GM18873 (cell line): ENCODE measurements around the gene NPC1.

Source experiments
- ATAC-seq: cut with Tn5 transposase; IDR thresholded peaks from one replicate; pipeline ENCODE4 v1.9.1; 2021; ENCODE audit warnings: mild to moderate bottlenecking, moderate library complexity, moderate number of reproducible peaks; ENCODE audit not compliant: unreplicated experiment, low FRiP score

NPC1 gene

DNA sequence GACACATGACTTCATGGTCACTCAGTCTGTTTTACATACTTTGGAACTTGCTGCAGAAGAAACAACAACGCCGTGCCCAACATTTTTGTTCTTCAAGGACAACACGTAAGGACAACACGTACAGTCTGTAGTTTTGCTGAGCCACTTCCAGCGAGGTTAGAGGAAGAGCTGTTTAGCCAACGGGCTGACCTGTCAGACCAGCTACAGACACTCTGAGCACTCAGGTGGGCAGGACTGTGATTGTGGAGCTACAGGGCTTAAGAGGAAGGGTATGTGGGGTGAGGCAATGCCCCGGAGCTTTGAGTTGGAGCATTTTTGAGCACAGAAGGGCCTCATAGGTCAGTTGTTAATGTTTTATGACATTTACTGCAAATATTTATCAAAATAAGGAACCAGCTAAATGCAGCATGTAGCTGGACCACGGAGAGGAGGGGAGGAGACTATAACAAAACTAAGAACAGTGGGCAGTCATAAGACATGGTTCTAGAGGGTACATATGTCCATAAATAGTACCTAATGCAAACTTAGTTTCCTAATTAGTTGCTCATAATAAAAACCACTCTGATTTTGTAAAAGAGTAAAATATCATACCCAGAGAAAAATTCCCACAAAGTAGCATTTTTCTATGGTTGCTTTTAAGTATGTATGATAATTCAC, 26.3 kb upstream of the NPC1 start:
- ATAC-seq: no peak

DNA sequence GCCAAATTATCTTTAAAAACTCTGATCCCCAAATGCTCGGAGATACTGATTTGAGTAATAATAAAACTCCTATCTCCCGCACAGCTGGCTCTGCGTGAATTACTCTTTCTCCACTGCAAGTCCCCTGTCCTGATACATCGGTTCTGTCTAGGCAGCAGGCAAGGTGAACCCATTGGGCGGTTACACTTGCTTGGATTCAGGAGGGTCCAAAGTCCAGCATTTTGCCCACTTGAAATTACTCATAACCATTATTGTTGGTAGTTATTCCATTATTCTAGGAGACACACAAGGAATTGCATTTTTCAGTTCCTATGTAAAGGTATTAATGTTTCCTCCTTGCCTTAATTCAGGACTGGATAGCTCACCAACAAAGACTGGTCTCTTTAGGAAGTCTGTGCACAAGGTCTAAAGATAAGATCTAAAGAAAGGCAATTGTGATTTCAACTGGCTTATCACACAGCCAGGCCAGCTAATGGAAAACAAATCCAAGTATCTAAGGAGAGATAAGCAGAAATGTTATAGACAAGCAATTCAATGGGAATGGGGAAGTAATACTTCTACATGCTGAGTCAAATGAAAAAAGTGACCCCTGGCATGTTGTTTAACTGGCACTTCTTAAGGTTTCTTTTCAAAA, 23.2 kb upstream of the NPC1 start:
- no peak for ATAC-seq

DNA sequence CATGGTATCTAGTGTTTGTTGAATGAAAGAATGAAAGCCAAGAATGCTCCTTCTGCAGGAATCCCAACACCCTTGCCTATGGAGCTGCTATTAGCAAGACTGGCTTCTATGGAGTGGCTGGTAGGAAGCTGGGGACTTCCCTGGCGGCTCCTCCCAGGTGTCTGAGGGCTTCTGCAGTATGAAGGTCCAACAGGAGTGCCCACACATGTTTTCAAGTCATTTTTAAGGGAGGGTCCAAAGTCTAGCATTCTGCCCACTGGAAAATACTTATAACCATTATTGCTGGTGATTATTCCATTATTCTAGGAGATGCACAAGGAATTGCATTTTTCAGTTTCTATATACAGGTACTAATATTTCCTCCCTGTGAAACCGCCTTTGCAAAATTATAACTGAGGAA, 21.9 kb upstream of the NPC1 start:
- no peak for ATAC-seq

DNA sequence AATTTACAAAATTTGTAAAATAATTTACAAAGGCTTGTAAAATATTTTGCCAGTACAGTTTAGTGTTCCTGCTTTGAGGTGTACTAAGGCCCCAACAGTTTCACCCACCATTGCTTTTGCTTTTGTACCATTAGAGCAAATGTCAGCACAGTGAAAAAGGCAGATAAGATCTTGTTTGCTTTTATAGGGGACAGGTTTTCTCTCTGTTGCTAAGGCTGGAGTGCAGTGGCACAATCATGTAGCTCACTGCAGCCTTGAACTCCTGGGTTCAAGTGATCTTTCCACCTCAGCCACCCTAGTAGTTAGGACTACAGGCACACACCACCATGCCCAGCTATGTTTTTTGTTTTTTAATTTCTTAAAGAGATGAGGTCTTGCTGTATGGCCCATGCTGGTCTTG, 19.6 kb upstream of the NPC1 start:
- ATAC-seq: no peak

DNA sequence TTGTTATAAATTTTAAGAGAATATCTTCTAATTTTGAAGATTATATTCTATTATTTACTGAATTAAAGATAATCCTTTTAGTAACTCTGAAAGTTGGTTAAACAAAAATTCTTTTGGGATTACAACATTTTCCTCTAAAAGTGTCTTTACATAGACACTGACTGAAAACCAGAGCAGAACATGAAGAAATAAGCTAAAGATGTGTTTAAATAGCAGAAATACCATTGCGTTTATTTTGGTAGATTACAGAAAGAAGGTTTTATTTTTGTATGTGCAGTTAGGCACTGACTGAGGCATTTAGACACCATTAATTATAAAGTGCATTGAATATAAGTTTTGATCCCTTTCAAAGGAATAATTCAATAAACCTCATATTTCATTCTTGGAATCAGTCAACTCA, 13.5 kb upstream of the NPC1 start:
- no peak for ATAC-seq

DNA sequence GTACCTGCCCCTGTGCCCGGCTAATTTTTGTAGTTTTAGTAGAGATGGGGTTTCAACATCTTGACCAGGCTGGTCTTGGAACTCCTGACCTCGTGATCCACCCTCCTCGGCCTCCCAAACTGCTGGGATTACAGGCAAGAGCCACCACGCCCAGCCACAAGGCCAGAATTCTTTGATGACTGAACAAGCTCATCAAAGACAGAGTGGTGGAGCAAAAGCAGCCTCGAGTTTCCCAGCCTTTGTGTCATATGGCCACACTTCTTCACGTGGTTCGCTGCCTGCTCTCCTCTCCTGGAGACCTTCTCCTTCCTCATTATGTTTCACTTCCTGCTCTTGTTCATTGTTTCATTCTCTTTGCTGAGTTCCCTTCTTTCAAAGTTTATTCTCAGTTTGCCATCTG, 9.9 kb upstream of the NPC1 start:
- no peak for ATAC-seq

DNA sequence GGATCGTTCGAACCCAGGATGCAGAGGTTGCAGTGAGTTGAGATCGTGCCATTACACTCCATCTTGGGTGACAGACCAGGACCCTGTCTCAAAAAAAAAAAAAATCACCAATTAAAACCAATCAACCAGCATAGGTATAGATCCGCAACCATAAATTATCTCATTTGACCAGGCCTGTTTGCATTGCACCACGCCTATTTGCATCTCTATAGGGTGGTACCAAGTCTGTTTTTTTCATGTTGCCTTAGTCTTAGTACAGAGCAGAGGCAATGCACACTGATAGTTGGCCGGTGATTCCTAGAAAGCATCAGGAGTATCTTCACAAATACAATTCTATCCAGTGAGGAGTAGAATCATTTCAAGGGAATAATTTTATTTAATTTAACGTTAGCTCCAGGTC, 9.3 kb upstream of the NPC1 start:
- ATAC-seq: no peak

DNA sequence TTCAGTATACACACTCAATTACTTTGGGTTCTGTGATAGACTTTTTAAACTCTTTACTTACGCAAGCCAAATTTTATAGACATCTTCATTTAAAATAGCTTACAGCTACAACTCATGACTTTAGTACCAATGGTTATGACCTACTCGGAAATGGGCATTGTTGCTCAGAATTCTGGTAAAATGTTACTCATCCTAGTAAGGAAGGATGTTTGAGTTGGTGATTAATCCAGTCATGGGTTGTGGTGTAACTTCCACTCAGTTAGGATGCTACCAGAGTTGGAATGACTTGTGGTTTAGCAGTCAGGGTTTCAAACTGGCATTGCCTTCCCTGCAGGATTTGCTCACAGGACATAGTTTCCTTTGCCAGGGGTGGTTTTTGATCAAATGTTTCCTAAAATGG, 7.4 kb upstream of the NPC1 start:
- ATAC-seq: no peak

DNA sequence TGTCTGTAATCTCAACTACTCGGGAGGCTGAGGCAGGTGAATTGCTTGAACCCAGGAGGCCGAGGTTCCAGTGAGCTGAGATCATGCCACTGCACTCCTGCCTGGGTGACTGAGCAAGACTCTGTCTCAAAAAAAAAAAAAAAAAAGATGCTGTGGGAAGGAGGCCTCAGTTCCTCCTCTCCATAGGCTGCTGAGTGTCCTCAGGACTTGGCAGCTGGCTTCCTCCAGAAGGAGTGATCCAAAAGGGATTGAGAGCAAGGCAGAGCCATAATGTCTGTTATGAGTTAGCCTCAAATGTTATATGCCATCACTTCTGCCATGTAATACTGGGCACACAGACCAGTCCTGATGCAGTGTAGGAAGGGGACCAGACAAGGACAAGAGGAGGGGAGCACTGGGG, 6.6 kb upstream of the NPC1 start:
- no peak for ATAC-seq

DNA sequence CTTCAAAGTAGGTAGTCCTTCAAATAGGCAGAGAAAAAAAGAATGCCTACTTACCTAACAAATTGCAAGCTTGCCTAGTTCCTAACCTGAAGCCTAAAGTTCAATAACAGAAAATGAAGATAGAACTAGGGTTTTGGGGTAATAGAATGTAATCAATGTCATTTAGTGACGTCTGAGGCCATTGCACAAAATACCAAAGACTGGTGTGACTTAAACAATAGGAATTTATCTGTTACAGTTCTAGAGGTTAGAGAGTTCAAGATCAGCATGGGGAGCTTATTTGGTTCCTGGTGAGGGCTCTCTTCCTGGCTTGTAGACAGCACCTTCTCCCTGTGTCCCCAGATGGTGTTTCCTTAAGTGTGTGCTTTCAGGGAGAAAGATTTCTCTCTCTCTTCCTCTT, 4.7 kb upstream of the NPC1 start:
- ATAC-seq: no peak

DNA sequence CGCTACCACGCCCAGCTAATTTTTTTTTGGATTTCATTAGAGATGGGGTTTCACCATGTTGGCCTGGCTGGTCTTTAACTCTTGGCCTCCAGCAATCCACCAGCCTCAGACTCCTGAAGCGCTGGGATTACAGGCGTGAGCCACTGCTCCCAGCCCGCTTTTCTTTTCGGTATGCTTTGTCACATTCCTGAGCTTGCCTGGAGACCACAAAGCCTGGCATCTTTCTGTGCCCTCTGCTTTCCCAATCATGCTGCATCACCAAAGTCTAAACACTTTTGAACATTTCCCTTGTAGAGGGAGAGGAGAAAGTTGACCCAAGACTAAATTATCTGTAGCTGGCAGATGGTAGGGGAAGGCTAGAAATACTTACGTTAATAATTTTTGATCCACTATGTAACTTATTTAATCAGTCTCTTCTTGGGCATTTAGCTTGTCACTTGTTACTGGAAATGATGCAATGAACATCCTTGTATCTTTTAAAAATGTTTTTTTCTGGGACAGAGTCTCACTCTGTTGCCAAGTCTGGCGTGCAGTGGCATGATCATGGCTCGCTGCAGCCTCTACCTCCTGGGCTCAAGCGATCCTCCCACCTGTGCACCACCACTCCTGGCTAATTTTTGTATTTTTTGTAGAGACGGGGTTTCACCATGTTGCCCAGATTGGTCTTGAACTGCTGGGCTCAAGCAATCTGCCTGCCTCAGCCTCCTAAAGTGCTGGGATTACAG, 2.7 kb upstream of the NPC1 start:
- ATAC-seq: no peak

DNA sequence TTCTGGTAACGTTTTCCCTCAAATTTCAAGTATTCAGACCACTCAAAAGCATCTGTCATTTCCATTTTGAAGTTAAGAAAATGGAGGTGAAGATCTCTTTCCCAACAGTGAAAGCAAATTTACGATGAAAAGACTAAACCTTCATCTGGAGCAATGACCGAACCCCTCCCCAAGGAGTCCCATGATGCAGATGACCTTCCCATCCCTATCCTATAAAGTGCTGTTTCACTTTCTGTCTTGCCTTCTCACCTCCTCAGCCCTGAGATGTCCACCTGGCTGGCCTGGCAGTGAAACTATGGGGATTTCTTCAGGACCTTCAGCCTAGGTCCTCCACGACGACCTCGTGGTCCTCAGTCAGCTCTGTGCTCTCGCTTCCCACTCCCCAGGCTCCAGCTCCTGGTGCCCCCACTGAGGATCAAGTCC, 925 bp upstream of the NPC1 start:
- ATAC-seq: no peak

DNA sequence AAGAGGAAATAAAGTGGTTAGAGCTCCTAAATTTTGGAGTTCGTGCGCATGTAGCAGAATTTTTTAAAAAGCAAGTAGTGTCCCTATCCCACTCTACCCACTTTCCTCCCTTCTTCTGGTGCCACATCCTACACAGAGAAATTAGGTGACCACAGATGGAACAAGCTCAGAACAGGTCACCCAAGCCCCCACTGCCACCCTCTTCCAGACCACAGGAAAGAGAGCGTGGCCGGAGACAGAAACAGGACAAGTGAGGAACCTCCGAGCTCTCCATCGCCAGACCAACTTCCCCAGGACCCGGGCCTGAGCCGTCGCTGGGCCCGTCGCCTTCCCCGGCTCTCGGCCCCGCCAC, 433 bp downstream of the NPC1 start:
- ATAC-seq: no peak

DNA sequence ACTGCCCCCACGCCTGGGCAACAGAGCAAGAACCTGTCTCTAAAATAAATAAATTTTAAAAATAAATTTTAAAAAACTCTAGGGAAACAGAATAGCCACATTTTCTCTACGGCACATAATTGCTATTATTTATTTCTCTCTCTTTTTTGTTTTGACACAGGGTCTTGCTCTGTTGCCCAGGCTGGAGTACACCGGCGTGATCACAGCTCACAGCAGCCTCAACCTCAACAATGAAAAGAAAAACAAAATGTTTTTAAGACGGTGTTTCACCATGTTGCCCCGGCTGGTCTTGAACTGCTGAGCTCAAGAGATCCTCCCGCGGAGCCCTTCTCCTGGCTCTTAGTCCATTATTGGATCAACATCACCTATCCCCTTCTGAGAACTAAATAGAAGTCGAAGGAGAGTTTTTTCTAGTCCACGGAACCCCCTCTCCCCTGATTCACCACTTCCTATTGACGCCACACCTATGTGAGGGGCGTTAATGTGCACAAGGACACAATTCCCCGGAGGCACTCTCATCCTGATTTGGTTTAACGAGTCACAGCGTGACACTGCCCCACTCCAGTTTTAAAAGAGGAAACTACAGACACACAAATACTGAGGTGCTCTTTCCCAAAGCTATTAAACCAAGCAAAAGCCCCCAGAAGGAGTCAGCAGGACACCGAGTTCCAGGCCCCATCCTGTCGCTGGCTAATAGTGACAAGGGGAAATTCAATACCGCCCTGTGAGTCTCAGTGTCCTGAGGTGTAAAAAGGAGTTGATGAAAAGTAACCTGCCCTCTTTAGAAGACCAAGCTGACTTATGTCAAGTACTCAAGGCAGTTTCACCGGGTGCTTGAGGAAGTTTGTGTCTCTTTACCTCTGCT, 1.1 kb downstream of the NPC1 start:
- no peak for ATAC-seq

DNA sequence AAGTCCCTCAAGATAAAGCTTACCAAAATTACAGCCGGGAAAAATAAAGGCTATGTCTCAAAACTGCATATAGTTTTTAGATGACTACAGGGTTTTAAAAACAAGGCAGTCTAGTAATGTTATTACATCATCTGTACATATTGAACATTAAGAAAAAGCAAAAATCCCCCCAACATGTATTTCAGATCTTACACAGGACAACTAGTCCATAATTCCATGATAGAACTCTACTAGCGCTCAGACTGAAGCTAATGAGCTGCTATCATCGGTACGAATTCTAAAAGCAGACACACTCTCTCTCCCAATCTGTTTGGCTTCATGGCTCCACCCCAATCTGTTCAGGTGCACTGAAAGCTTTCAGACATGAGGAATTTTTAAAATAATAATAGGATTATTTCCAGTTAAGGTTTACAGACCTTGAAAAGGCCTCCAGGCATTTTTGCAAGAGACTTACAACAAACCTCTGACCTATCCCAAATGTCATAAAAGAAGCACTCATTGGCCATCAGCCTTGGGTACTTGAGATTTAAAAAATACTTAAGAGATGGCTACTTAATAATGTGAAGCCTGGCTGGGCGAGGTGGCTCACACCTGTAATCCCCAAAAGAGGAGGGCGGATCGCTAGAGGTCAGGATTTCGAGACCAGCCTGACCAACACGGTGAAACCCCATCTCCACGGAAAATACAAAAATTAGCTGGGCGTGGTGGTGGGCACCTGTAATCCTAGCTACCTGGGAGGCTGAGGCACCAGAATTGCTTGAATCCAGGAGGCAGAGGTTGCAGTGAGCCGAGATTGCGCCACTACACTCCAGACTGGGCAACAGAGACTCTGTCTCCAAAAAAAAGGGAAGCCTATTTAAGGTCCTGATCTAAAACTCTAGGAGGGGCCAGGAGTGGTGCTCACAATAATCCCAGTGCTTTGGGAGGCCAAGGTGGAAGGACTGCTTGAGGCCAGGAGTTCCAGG, 2.0 kb downstream of the NPC1 start:
- ATAC-seq: no peak

DNA sequence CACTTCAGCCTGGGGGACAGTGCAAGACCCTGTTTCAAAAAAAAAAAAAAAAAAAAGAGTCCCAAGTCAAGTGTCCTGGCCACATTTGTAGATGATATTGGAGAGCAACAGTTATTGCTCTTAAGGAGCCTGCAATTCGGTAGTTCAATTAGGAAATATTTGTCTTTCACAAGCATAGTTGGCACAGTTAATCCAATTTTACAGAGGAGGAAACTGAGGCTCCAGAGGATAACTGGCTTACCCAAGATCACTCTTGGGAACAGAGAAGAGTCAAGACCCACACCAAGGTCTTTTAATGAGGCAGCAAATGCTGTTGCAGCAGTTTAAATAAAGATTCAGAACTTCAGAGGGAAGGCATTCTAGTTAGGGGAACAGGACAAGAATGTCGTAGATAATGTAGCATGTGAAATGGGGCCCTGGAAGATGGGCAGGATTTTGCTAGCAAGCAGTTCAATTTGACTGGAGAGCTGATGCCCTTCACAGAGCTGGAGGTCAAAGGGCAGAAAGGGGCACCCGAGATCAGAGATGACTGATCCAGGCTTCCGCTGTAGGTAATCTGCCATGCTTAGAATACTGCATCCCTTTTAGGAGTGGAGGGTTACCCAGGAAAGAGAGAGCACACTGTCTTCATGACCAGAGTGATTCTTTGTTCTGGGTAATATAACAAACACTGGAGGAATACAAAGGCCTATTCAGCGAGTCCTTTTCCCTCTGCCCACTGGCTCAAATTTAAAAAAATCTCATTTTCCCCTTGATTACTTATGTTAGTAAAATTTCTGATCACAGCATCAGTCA, 3.0 kb downstream of the NPC1 start:
- ATAC-seq: no peak

DNA sequence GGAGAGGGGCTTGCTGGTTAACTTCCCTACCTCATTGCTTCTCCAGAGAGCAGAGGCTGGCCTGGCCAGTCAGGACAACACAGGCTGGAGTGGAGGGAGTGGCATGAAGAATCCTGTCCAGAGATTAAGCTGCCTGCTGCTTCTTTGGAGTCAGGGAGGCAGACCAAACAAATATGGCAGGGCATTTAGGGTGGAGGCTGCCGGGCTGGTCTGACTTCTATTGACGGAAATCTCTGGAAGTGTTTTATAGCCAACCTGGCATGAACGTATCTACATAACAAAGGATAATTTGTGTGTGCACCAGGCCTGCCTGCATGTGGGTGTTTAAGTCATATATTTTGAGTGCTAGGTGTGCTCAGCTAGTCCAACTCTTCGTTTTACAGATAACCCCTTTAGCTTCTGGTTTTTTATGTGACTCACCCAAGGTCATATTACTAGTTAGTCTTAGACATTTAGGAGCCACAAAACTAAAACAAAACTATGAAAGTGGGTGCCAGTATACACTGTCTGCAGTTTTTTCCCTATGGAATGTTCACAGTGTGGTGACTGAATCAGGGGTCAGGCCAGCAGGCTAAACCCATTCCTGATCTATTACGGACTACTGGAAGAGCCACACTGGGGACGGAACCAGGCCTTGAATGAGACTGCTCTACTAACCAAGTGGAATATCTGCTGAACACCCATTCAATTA, 5.5 kb downstream of the NPC1 start:
- no peak for ATAC-seq

DNA sequence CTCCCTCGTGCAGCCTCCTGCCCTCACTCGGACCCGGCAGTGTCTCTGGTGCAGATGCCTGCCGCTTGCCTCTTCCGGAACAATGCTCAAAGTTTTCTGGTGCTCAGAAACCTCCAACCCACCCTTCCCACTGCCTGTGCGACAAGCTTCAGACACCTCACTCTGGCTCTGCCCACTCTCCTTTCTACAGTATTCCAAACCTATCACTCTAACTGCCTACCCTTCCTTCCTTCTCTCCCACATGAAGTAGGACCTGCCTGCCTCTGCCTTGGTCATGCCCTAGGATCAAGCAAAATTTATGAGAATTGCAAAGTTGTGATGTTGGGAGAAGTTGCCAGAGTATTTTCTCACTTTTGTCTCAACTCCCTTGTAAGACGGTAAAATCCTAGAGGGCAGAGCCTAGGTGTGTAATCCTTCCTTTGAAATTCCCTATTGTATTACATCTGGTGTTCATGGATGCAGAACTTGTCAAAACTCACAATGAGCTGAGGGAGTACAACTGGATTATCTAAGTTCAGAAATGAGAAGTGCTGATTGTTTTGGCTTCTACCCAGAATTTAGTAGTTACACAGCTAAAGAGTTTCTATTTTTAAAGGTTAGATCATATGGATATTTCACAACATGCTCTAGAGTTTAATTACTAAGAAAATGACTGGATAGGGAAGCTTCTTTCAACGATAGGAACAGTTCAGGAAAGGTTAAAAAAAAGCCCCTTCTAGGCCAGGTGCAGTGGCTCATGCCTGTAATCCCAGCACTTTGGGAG, 7.2 kb downstream of the NPC1 start:
- no peak for ATAC-seq
